Measurements from ENCODE around the gene TCF7L2.

TCF7L2 gene

GRCh38 chr10:113041841-113042750 lies 92.0 kb downstream of the TCF7L2 start:
- Mint-ChIP-seq H3K36me3 (ENCODE audit: insufficient read depth) (peaks cover 2% of the 10 kb centered on the region), H3K4me1 (peaks cover 5% of the 10 kb centered on the region), H3K4me3 (no peak overlapping the region), H3K27ac (ENCODE audit: low read depth) (no peak overlapping the region), H3K27me3 (no peaks in the 10 kb centered on the region), H3K9me3 (no peaks in the 10 kb centered on the region)
- no peak for DNase-seq (ENCODE audit: low spot score in 2 of 2)
- no peak for ATAC-seq (replicated peaks; ENCODE audit: extremely low read depth, poor library complexity, severe bottlenecking)

- DNase-seq (ENCODE audit: low spot score in 2 of 2) (no peak), ATAC-seq (replicated peaks; ENCODE audit: extremely low read depth, poor library complexity, severe bottlenecking) (no peak)
- H3K36me3 Mint-ChIP-seq (ENCODE audit: insufficient read depth) = peaks cover 2% of the 10 kb centered on the region
- no peak overlapping the region for H3K4me3 Mint-ChIP-seq
- peaks cover under 1% of the 10 kb centered on the region for H3K4me1 Mint-ChIP-seq
- no peaks in the 10 kb centered on the region for H3K27me3 Mint-ChIP-seq
- no peaks in the 10 kb centered on the region for H3K9me3 Mint-ChIP-seq
- no peak overlapping the region for H3K27ac Mint-ChIP-seq (ENCODE audit: low read depth)
These were observed 92.8 kb downstream of the TCF7L2 start for GRCh38 chr10:113042868-113043267.

DNA sequence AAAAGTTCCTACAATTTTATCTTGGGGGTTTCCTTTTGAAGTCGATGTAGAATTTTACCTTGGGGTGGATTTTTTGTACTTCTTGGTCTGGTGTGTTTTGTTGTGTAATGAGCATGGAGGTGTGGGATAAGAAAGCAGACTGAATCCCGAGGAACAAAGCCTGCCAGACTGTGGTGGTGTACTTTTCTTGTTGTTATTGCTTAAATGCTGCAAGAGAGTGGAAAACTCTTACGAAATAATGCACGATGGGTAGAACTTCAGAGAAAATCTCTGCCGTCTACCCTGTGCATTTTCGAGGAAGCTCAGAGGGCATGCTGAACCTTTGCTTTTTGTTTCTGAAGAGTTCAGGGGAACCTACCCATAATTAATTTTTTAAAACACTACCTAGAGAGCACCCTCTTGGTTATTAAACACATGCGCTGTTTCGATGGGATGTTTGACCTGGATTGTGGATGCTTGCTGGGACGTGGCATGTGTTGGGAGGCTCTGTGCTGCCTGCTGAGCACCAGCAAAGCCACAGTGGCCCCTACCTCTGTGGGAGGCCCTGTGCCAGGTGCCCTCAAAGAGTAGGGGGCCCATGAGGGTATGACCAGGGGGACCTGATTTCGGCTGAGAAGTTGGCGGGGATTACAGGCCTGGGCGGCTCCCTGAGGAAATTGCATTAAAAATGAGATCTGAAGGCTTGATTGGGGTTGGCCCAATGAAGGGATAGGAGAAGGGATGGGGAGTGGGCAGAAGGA lies 94.1 kb downstream of the TCF7L2 start:
- no peak for DNase-seq (ENCODE audit: low spot score in 2 of 2)
- no peak overlapping the region for H3K27ac Mint-ChIP-seq (ENCODE audit: low read depth)

GRCh38 chr10:113045147-113046055 lies 95.4 kb downstream of the TCF7L2 start:
- H3K4me3 Mint-ChIP-seq = no peak overlapping the region
- peaks cover 6% of the 10 kb centered on the region for H3K4me1 Mint-ChIP-seq
- ATAC-seq (replicated peaks; ENCODE audit: extremely low read depth, poor library complexity, severe bottlenecking) (no peak), DNase-seq (ENCODE audit: low spot score in 2 of 2) (no peak)
- H3K27me3 Mint-ChIP-seq = no peaks in the 10 kb centered on the region
- no peaks in the 10 kb centered on the region for H3K9me3 Mint-ChIP-seq
- peaks cover 2% of the 10 kb centered on the region for H3K36me3 Mint-ChIP-seq (ENCODE audit: insufficient read depth)
- H3K27ac Mint-ChIP-seq (ENCODE audit: low read depth) = no peak overlapping the region

More for the DNA sequence above, 94.1 kb downstream of the TCF7L2 start:
- H3K27me3 Mint-ChIP-seq = no peaks in the 10 kb centered on the region
- no peak overlapping the region for H3K4me3 Mint-ChIP-seq
- no peaks in the 10 kb centered on the region for H3K4me1 Mint-ChIP-seq
- no peaks in the 10 kb centered on the region for H3K9me3 Mint-ChIP-seq
- H3K36me3 Mint-ChIP-seq (ENCODE audit: insufficient read depth) = peaks cover 2% of the 10 kb centered on the region
- no peak for ATAC-seq (replicated peaks; ENCODE audit: extremely low read depth, poor library complexity, severe bottlenecking)

- H3K9me3 Mint-ChIP-seq = no peaks in the 10 kb centered on the region
- peaks cover 5% of the 10 kb centered on the region for H3K27me3 Mint-ChIP-seq
- H3K4me1 Mint-ChIP-seq = peaks cover 20% of the 10 kb centered on the region
- peaks cover 2% of the 10 kb centered on the region for H3K36me3 Mint-ChIP-seq (ENCODE audit: insufficient read depth)
- no peak overlapping the region for H3K27ac Mint-ChIP-seq (ENCODE audit: low read depth)
- DNase-seq (ENCODE audit: low spot score in 2 of 2) = no peak
- no peak for ATAC-seq (replicated peaks; ENCODE audit: extremely low read depth, poor library complexity, severe bottlenecking)
- H3K4me3 Mint-ChIP-seq = no peak overlapping the region
These were observed 97.1 kb downstream of the TCF7L2 start for GRCh38 chr10:113047151-113047550.

DNA sequence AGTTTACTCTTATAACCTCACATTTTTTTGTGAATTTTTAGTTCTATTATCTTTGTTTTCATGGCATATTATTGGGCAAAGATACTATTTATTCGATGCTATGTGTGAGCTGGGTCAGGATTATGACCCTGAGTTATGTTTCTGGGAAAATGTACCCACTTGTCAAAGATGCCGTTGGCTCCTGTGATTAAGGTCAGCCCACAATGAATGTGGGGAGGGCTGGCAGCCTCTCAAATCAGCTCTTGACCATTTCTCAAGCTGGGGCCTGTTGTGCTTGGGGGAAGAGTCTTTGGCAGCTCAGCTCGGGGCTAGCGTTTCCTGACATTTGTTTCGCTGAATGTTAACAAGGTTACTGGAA lies 97.5 kb downstream of the TCF7L2 start:
- DNase-seq (ENCODE audit: low spot score in 2 of 2) = no peak
- no peak overlapping the region for H3K27ac Mint-ChIP-seq (ENCODE audit: low read depth)

DNA sequence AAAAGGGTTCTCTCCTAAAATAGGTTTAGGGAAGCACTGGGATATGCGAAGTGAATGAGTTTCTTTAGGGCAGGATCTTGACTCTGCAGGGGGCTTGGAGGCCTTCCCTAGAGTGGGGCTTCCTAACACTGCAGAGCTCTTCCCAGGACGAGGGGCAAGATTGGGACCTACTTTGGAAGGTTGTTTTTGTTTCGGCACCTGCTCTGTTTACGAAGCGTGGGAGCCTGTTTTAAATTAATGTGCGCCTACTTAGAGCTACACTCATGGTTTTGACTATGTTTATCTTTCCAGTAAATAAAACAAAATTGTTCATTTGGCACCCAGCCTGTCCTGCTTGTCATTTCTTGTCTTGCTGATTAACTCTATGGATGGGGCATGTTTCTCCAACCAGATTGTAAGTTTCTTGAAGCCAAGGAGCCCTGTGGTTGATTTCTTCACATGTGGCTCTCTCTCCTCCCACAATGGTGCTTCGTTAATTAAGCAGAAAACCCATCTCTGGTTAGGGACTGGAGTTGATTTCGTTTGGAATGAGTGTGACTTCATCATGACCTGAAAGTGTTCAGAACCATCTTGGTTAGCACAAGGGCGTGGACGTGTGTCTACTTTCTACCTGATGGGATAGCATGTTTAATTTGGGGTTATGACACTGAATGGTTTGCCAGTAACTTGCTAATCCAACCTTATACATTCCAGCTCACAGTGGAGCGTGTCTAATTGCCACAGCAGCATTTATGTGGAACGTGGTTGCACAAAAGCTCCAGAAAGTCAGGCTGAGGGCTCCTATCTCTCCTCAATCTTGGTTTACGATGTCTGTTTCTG lies 98.1 kb downstream of the TCF7L2 start:
- DNase-seq (ENCODE audit: low spot score in 2 of 2) = no peak
- Mint-ChIP-seq H3K27me3 (peaks cover 9% of the 10 kb centered on the region), H3K36me3 (ENCODE audit: insufficient read depth) (no peaks in the 10 kb centered on the region)

More for the DNA sequence above, 97.5 kb downstream of the TCF7L2 start:
- no peaks in the 10 kb centered on the region for H3K9me3 Mint-ChIP-seq
- peaks cover 21% of the 10 kb centered on the region for H3K4me1 Mint-ChIP-seq
- H3K36me3 Mint-ChIP-seq (ENCODE audit: insufficient read depth) = peaks cover 2% of the 10 kb centered on the region
- H3K27me3 Mint-ChIP-seq = peaks cover 9% of the 10 kb centered on the region
- ATAC-seq (replicated peaks; ENCODE audit: extremely low read depth, poor library complexity, severe bottlenecking) = no peak
- H3K4me3 Mint-ChIP-seq = no peak overlapping the region

DNA sequence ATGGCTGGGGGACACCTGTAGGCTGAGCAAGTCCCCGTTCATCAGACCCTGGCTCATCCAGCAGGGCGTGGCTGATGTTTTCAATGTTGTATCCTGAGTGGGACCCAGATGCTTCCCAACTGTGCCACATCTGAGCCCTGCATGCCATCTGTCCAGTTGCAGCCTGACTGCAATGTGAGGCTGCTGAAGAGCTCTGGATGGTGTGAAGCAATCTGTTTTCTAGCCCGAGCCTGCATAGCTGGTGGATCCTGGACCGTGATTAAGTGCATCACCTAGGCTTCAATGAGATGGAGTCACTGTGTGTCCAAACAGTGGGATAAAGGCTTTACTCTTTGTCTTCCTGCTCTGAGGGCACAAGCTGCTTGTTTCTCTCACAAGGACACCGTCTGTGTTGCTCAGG lies 99.8 kb downstream of the TCF7L2 start:
- peaks cover 19% of the 10 kb centered on the region for H3K27me3 Mint-ChIP-seq
- no peak overlapping the region for H3K4me3 Mint-ChIP-seq
- H3K27ac Mint-ChIP-seq (ENCODE audit: low read depth) = no peak overlapping the region
- DNase-seq (ENCODE audit: low spot score in 2 of 2) = no peak
- no peaks in the 10 kb centered on the region for H3K36me3 Mint-ChIP-seq (ENCODE audit: insufficient read depth)
- peaks cover 21% of the 10 kb centered on the region for H3K4me1 Mint-ChIP-seq
- H3K9me3 Mint-ChIP-seq = no peaks in the 10 kb centered on the region
- no peak for ATAC-seq (replicated peaks; ENCODE audit: extremely low read depth, poor library complexity, severe bottlenecking)

More for the DNA sequence above, 98.1 kb downstream of the TCF7L2 start:
- H3K27ac Mint-ChIP-seq (ENCODE audit: low read depth) = no peak overlapping the region
- H3K4me1 Mint-ChIP-seq = peaks cover 21% of the 10 kb centered on the region
- no peaks in the 10 kb centered on the region for H3K9me3 Mint-ChIP-seq
- H3K4me3 Mint-ChIP-seq = no peak overlapping the region
- ATAC-seq (replicated peaks; ENCODE audit: extremely low read depth, poor library complexity, severe bottlenecking) = no peak

DNA sequence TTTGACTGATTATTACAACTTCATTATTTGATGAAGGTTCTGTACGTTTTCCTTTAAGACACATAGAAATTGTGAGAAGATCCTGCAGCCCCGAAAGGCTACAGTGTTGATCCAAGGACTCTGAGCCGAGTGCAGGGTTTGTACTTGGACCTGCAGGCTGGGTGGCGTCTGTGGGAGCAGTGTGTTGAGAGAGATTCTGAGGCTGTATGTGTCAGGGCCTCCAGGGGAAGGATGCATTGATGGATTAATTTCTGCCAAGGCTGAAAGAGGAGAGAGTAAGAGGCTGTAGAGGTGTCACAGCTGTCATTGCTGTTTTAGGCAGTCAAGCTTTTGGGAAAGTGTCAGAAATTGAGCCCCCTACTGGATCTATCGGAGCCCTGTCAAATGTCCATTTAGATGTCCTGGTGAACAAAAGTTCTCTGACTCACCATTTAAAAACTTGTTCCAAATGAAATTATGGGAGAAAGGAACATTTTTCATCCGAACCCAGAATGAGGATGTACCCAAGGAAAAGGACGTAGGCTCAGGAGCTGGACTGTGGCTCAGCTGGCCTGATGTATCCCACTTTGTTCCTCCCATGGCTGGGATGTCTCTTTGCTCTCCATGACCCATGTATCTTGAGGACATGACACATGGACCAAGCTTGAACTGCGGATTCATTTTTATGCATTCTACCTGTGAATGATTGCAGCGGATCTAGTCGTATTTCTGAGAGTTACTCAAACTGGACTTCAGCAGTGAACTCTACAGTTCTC lies 102.2 kb downstream of the TCF7L2 start:
- peaks cover 19% of the 10 kb centered on the region for H3K27me3 Mint-ChIP-seq
- no peak overlapping the region for H3K27ac Mint-ChIP-seq (ENCODE audit: low read depth)
- peaks cover 21% of the 10 kb centered on the region for H3K4me1 Mint-ChIP-seq
- H3K4me3 Mint-ChIP-seq = no peak overlapping the region
- DNase-seq (ENCODE audit: low spot score in 2 of 2) (no peak), ATAC-seq (replicated peaks; ENCODE audit: extremely low read depth, poor library complexity, severe bottlenecking) (no peak)
- no peaks in the 10 kb centered on the region for H3K36me3 Mint-ChIP-seq (ENCODE audit: insufficient read depth)
- no peaks in the 10 kb centered on the region for H3K9me3 Mint-ChIP-seq

DNA sequence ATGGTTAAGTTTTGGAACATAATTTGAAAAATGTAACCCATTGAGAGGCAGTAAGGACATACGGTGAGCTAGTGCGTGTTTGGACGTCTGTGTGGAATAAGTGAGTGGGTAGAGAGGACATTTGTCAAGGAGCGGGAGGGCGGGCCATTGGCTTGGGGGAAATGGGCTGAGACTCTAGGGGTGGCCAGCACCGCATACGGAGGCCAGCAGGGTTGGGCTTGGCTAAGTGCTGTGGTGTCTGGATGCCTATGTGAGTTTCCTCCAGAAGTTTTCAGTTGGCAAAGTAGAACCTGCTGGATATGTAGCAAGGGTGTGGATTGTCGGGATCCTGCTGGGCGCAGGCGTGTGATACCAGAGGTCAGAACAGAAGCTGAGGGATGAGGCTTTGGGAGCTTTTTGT lies 103.0 kb downstream of the TCF7L2 start:
- Mint-ChIP-seq H3K4me3 (no peak overlapping the region), H3K27ac (ENCODE audit: low read depth) (no peak overlapping the region), H3K27me3 (peaks cover 19% of the 10 kb centered on the region), H3K9me3 (no peaks in the 10 kb centered on the region), H3K4me1 (peaks cover 21% of the 10 kb centered on the region), H3K36me3 (ENCODE audit: insufficient read depth) (no peaks in the 10 kb centered on the region)
- ATAC-seq (replicated peaks; ENCODE audit: extremely low read depth, poor library complexity, severe bottlenecking) = no peak
- DNase-seq (ENCODE audit: low spot score in 2 of 2) = no peak

DNA sequence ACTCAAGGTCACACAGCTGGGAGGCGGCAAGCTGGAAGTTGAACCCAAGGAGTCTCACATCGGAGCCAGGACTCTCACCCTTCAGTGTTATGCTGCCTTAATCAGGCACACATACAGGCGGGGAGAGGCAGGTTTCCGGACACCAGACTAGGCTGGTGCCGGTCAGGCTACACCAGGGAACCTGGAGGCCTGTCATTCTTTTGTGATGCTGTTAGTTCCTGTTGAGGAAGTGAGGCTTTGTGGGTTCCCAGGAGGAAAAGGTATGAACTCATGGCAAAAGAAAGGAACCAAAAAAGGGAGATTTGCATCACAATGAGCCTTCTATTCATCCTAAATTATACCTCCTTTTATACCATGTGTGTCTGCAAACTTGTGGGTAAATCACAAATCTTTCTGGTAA lies 103.8 kb downstream of the TCF7L2 start:
- no peak for ATAC-seq (replicated peaks; ENCODE audit: extremely low read depth, poor library complexity, severe bottlenecking)
- peaks cover 21% of the 10 kb centered on the region for H3K4me1 Mint-ChIP-seq
- H3K9me3 Mint-ChIP-seq = no peaks in the 10 kb centered on the region

More for the DNA sequence above, 103.8 kb downstream of the TCF7L2 start:
- Mint-ChIP-seq H3K27me3 (peaks cover 19% of the 10 kb centered on the region), H3K4me3 (no peak overlapping the region), H3K36me3 (ENCODE audit: insufficient read depth) (no peaks in the 10 kb centered on the region), H3K27ac (ENCODE audit: low read depth) (no peak overlapping the region)
- DNase-seq (ENCODE audit: low spot score in 2 of 2) = no peak
